ENCODE data around the gene OTOL1.
"Not testable (repeated sequence)": the region's sequence is repeated elsewhere in the genome, so short reads cannot be mapped to it uniquely, and the experiment has no call there.

Gene OTOL1

GRCh38 chr3:161496508-161496907 lies at the start of gene OTOL1:
OTOL1 (plus strand) TSS chr3:161496808; CDS start chr3:161496808, 0 bp downstream.
- Mint-ChIP-seq H3K4me3 (no peak within 1 kb of the TSS), H3K4me1 (no peaks in the 10 kb centered on the region), H3K27ac (no peak within 1 kb of the TSS), H3K9me3 (peaks cover 0 to 4% of the 10 kb centered on the region in 2 donors), H3K36me3 (no peaks in the 10 kb centered on the region), H3K27me3 (no peaks in the 10 kb centered on the region)
- DNase-seq (no peak), ATAC-seq (replicated peaks) (no peak)

- peaks cover 0 to 7% of the 10 kb centered on the region in 2 donors for H3K27me3 Mint-ChIP-seq
These were observed 46.8 kb upstream of the OTOL1 start for GRCh38 chr3:161449785-161450184.

GRCh38 chr3:161452179-161452578 lies 44.4 kb upstream of the OTOL1 start:
- Mint-ChIP-seq H3K27me3 (no peaks in the 10 kb centered on the region), H3K36me3 (no peaks in the 10 kb centered on the region), H3K27ac (no peak overlapping the region), H3K4me3 (no peak overlapping the region), H3K9me3 (no peaks in the 10 kb centered on the region), H3K4me1 (no peaks in the 10 kb centered on the region)
- DNase-seq, result no peak
- ATAC-seq (replicated peaks), result no peak

More at GRCh38 chr3:161449785-161450184, 46.8 kb upstream of the OTOL1 start:
- Mint-ChIP-seq H3K36me3 (no peaks in the 10 kb centered on the region), H3K27ac (no peak overlapping the region), H3K9me3 (peaks cover 0 to 1% of the 10 kb centered on the region in 2 donors), H3K4me1 (no peaks in the 10 kb centered on the region), H3K4me3 (no peak overlapping the region)
- DNase-seq (no peak), ATAC-seq (replicated peaks) (no peak)

GRCh38 chr3:161454615-161455014 lies 42.0 kb upstream of the OTOL1 start:
- Mint-ChIP-seq H3K36me3 (no peaks in the 10 kb centered on the region), H3K27me3 (no peaks in the 10 kb centered on the region), H3K9me3 (no peaks in the 10 kb centered on the region), H3K27ac (no peak overlapping the region), H3K4me3 (no peak overlapping the region), H3K4me1 (no peaks in the 10 kb centered on the region)
- ATAC-seq (replicated peaks) (no peak), DNase-seq (no peak)

- no peak for ATAC-seq (replicated peaks)
- no peaks in the 10 kb centered on the region for H3K36me3 Mint-ChIP-seq
- H3K9me3 Mint-ChIP-seq, result no peaks in the 10 kb centered on the region
These were observed 40.6 kb upstream of the OTOL1 start for GRCh38 chr3:161455962-161456361.

GRCh38 chr3:161462138-161462537 lies 34.5 kb upstream of the OTOL1 start:
- DNase-seq (no peak), ATAC-seq (replicated peaks) (no peak)
- peaks cover 7 to 16% of the 10 kb centered on the region in 2 donors for H3K9me3 Mint-ChIP-seq
- no peak overlapping the region for H3K4me3 Mint-ChIP-seq
- H3K4me1 Mint-ChIP-seq, result no peaks in the 10 kb centered on the region
- H3K27ac Mint-ChIP-seq, result no peak overlapping the region
- H3K36me3 Mint-ChIP-seq, result no peaks in the 10 kb centered on the region
- peaks cover 0 to 6% of the 10 kb centered on the region in 2 donors for H3K27me3 Mint-ChIP-seq

More at GRCh38 chr3:161455962-161456361, 40.6 kb upstream of the OTOL1 start:
- Mint-ChIP-seq H3K27me3 (no peaks in the 10 kb centered on the region), H3K27ac (no peak overlapping the region), H3K4me3 (no peak overlapping the region), H3K4me1 (no peaks in the 10 kb centered on the region)
- no peak for DNase-seq

- ATAC-seq (replicated peaks) (no peak), DNase-seq (no peak)
- no peaks in the 10 kb centered on the region for H3K27me3 Mint-ChIP-seq
- no peak overlapping the region for H3K4me3 Mint-ChIP-seq
- no peak overlapping the region for H3K27ac Mint-ChIP-seq
- H3K4me1 Mint-ChIP-seq, result no peaks in the 10 kb centered on the region
- H3K36me3 Mint-ChIP-seq, result no peaks in the 10 kb centered on the region
- peaks cover 3 to 4% of the 10 kb centered on the region in 2 donors for H3K9me3 Mint-ChIP-seq
These were observed 25.4 kb upstream of the OTOL1 start for GRCh38 chr3:161471211-161471610.

- Mint-ChIP-seq H3K9me3 (peaks cover 3 to 4% of the 10 kb centered on the region in 2 donors), H3K4me3 (no peak overlapping the region), H3K36me3 (no peaks in the 10 kb centered on the region), H3K27me3 (no peaks in the 10 kb centered on the region), H3K27ac (no peak overlapping the region), H3K4me1 (no peaks in the 10 kb centered on the region)
- ATAC-seq (replicated peaks), result no peak
- DNase-seq, result no peak
These were observed 22.5 kb upstream of the OTOL1 start for GRCh38 chr3:161474139-161474538.

GRCh38 chr3:161474741-161475140 lies 21.9 kb upstream of the OTOL1 start:
- no peak overlapping the region for H3K27ac Mint-ChIP-seq
- no peaks in the 10 kb centered on the region for H3K36me3 Mint-ChIP-seq
- no peak overlapping the region for H3K4me3 Mint-ChIP-seq
- H3K9me3 Mint-ChIP-seq, result peaks cover 3 to 4% of the 10 kb centered on the region in 2 donors
- ATAC-seq (replicated peaks) (no peak), DNase-seq (no peak)
- no peaks in the 10 kb centered on the region for H3K27me3 Mint-ChIP-seq
- H3K4me1 Mint-ChIP-seq, result no peaks in the 10 kb centered on the region

GRCh38 chr3:161475206-161475605 lies 21.4 kb upstream of the OTOL1 start:
- Mint-ChIP-seq H3K4me1 (no peaks in the 10 kb centered on the region), H3K27ac (no peak overlapping the region), H3K4me3 (no peak overlapping the region), H3K36me3 (no peaks in the 10 kb centered on the region), H3K9me3 (peaks cover 3 to 4% of the 10 kb centered on the region in 2 donors), H3K27me3 (no peaks in the 10 kb centered on the region)
- DNase-seq (no peak), ATAC-seq (replicated peaks) (no peak)

- ATAC-seq (replicated peaks), result no peak
- DNase-seq, result no peak
- Mint-ChIP-seq H3K9me3 (peaks cover 3 to 4% of the 10 kb centered on the region in 2 donors), H3K27ac (no peak overlapping the region), H3K36me3 (no peaks in the 10 kb centered on the region), H3K27me3 (no peaks in the 10 kb centered on the region), H3K4me1 (no peaks in the 10 kb centered on the region), H3K4me3 (no peak overlapping the region)
These were observed 20.7 kb upstream of the OTOL1 start for GRCh38 chr3:161475905-161476304.

GRCh38 chr3:161484226-161484625 lies 12.4 kb upstream of the OTOL1 start:
- peaks cover 0 to 2% of the 10 kb centered on the region in 2 donors for H3K9me3 Mint-ChIP-seq
- H3K27me3 Mint-ChIP-seq, result peaks cover 5 to 10% of the 10 kb centered on the region in 2 donors
- no peak overlapping the region for H3K4me3 Mint-ChIP-seq
- no peaks in the 10 kb centered on the region for H3K36me3 Mint-ChIP-seq
- ATAC-seq (replicated peaks) (no peak), DNase-seq (no peak)
- peaks cover 0 to 4% of the 10 kb centered on the region in 2 donors for H3K4me1 Mint-ChIP-seq
- no peak overlapping the region for H3K27ac Mint-ChIP-seq

GRCh38 chr3:161488284-161488683 lies 8.3 kb upstream of the OTOL1 start:
- H3K36me3 Mint-ChIP-seq, DNase-seq, H3K27ac Mint-ChIP-seq, H3K4me3 Mint-ChIP-seq, H3K4me1 Mint-ChIP-seq, H3K9me3 Mint-ChIP-seq: not testable (repeated sequence)
- H3K27me3 Mint-ChIP-seq, result peaks cover 5 to 10% of the 10 kb centered on the region in 2 donors
- ATAC-seq (replicated peaks), result peak; percentile 40 to 71

GRCh38 chr3:161489395-161489794 lies 7.2 kb upstream of the OTOL1 start:
- Mint-ChIP-seq H3K36me3 (no peaks in the 10 kb centered on the region), H3K4me3 (no peak overlapping the region), H3K27ac (peak overlapping the region; percentile 63), H3K27me3 (peaks cover 5 to 10% of the 10 kb centered on the region in 2 donors), H3K4me1 (peaks cover 1 to 5% of the 10 kb centered on the region in 2 donors), H3K9me3 (peaks cover 0 to 2% of the 10 kb centered on the region in 2 donors)
- DNase-seq (no peak), ATAC-seq (replicated peaks) (peak; percentile 86)

GRCh38 chr3:161490845-161491244 lies 5.8 kb upstream of the OTOL1 start:
- ATAC-seq (replicated peaks), result peak; percentile 47 to 67
- not testable (repeated sequence) for H3K36me3 Mint-ChIP-seq, DNase-seq, H3K9me3 Mint-ChIP-seq, H3K4me3 Mint-ChIP-seq, H3K27ac Mint-ChIP-seq, H3K4me1 Mint-ChIP-seq
- peaks cover 5 to 10% of the 10 kb centered on the region in 2 donors for H3K27me3 Mint-ChIP-seq

All from stimulated activated naive B cell treated with anti-CD40 and anti-IgM and Interleukin-4, amounts not matched to agents 10 μg/mL and 1 μg/mL and 100 μg/mL, for 72 hours (primary cell).